MM.1S (cell line): ENCODE results near the gene ROR2.
A peak's percentile ranks its signal among the peaks of the same experiment; 100 is the strongest.

ENCODE experiments used
- CTCF ChIP-seq: fragments of 300-600 bp; sonication (generic); IDR thresholded peaks from 2 replicates; pipeline ENCODE4 v1.5.1; 2016; ENCODE audit warnings: antibody characterized with exemption, low read length, mixed read lengths
- EZH2 ChIP-seq: fragments of 300-600 bp; sonication (generic); optimal IDR thresholded peaks from 2 replicates; pipeline ENCODE3; 2017; ENCODE audit warnings: low read depth, mild to moderate bottlenecking, antibody characterized with exemption, low read length, mixed read lengths
- EZH2phosphoT487 ChIP-seq: fragments of 300-600 bp; sonication (generic); IDR thresholded peaks from 2 replicates; pipeline ENCODE4 v1.6.1; 2018; ENCODE audit warnings: antibody characterized with exemption, low read length

- TF ChIP-seq EZH2phosphoT487, result no peak
- TF ChIP-seq CTCF, result peak; percentile 36
- no peak for TF ChIP-seq EZH2
These were observed 1.2 kb downstream of the ROR2 start for GRCh38 chr9:91948597-91949391.
